ENCODE results near the gene KRT80.
A peak's percentile ranks its signal among the peaks of the same experiment; 100 is the strongest.

The KRT80 gene

DNA sequence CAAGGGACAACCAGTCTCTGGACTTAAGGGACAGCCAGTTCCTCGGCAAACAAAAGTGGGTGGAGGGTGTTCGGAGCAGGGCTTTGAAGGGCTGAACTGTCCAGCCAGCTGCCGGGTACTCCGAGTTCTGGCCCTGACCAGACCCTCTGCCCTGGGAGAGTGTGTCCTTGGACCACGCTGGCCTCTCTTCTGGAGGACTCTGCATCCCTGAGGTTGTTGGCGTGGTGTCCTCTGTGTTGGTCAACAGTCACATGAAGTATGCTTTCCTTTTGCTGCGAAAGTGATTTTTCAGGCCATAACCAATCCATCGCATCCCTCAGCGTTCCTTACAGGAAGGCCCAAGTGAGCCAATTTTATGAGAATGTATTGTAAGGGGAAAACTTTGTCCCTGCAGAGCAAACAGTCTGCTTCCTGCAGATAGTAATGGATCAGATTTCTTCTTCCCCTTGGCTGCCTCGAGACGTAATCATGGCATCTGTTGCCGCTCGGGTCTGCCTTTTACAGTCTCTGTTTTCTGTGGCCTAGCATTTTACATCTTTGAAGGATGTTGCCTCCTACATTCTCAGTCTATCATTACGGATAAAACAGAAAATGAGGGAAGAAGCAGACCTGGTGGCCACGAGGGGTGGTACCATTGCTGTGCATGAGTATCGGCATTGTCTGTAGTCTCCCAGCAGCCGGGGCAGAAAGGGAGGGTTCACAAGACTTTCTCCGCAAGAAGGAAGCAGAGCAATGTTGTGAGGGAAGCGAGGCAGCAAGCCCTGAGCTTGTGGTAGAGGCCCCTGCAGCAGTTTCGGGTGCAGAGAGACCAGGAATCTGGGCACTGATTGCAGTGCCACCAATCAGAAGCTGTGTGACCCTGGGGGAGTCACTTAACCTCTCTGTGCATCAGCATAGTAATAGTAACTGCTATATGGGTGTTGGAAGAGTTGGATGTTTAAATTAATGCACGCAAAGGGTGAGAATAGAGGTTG is 64.9 kb downstream of the KRT80 start:
- no peak for DNase-seq

DNA sequence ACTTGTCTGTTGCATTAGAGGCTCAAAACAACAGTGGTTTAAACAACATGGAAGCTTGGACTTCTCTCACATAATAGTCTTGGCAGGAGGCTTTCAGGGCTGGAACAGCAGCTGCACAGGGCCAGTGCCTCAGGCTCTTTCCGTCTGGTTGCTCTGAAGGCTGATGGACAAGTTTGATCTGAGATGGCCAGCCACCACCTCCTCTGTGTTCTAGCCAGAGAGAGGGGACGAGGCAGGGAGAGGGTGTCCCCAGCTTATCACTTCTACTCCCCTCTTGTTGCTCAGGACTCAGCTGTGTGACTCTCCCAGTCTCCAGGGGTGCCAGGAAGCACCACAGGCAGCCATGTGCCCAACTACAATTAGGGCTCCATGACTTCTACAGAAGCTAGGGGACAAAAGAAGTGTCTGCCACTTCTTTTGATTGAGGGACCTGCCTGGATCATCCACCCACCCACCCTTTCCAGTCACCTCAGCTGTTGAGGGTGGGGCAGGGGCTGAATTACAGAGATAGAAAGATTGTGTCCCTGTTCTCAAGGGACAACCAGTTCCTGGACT is 65.7 kb downstream of the KRT80 start:
- DNase-seq, result no peak

DNA sequence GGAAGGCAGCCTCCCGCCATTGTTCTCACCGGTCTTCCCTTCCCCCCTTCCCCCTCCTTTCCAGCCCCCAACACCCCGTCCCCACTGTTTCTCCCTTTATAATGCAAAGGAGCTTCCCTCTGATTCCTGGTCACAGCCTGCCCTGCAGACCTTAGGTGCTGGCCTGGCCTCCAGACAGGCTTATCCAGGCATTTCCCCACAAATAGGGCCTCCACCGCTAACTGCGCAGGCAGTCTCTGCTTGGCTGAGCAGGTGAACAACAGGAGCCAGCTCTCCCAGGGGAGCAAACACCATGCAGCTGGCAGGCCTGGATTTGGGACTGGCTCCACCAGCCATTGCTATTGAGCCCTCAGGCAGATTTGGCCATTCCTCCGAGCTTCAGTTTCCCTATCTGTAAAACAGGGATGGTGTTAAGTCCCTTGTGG is 66.3 kb downstream of the KRT80 start:
- DNase-seq, result no peak

- DNase-seq, result no peak
These were observed 68.2 kb downstream of the KRT80 start for GRCh38 chr12:52123487-52124186.

DNA sequence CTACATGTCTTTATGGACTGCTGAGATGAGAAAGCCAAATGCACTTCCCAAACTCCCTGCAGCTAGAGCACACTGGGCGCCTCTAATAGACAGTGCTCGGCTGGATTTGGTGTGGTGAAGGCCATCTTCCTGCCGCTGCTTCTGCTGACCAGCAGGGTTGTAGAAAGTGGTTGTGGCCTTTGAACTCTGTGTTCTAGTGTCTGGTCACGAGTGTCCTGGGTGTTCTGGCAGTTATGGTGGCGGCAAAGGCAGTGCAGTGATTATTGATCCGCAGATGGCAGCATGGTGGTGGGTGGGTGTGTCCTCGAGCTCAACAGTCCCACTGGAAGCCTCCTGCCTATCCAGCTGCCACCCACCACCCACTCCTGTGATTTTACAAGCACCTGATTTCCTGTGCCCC is 68.9 kb downstream of the KRT80 start:
- no peak for DNase-seq

GRCh38 chr12:52122540-52122871 is 69.3 kb downstream of the KRT80 start:
- DNase-seq, result no peak

- DNase-seq, result peak in 1 of 2 donors; percentile 8
These were observed 69.8 kb downstream of the KRT80 start for GRCh38 chr12:52121824-52122539.

DNA sequence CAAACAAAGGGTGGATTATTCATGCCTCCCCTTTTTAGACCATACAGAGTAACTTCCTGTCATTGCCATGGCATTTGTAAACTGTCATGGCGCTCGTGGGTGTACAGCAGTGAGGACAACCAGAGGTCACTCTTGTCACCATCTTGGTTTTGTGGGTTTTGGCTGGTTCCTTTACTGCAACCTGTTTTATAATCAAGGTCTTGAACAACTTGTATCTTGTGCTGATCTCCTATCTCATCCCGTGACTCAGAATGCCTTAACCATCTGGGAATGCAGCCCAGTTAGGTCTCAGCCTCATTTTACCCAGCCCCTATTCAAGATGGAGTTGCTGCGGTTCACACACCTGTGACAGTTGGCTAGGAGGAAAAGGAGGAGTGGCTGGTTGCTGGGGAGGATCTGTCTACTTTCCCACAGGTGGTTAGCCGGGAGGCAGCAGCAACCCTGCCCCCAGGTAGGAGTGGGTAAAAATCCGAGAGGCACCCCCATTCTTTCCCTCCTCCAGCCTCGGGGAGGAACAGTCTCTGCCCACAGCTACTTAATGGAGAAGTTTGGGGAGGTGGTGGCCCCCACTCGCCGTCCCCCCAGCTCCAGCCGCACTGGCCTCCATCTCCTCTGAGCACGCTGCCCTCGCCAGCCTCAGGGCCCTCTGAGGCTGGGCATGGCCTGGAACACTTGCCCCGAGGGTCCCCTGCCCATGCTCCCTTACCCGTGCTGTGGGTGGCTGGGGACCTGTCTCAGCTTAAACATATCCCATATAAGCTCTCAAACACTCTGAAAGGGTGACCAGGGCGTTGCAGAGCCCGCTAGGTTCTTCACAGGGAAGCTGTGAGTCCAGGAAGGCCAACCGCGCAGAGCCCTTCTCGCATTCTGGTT is 70.6 kb downstream of the KRT80 start:
- DNase-seq, result no peak

DNA sequence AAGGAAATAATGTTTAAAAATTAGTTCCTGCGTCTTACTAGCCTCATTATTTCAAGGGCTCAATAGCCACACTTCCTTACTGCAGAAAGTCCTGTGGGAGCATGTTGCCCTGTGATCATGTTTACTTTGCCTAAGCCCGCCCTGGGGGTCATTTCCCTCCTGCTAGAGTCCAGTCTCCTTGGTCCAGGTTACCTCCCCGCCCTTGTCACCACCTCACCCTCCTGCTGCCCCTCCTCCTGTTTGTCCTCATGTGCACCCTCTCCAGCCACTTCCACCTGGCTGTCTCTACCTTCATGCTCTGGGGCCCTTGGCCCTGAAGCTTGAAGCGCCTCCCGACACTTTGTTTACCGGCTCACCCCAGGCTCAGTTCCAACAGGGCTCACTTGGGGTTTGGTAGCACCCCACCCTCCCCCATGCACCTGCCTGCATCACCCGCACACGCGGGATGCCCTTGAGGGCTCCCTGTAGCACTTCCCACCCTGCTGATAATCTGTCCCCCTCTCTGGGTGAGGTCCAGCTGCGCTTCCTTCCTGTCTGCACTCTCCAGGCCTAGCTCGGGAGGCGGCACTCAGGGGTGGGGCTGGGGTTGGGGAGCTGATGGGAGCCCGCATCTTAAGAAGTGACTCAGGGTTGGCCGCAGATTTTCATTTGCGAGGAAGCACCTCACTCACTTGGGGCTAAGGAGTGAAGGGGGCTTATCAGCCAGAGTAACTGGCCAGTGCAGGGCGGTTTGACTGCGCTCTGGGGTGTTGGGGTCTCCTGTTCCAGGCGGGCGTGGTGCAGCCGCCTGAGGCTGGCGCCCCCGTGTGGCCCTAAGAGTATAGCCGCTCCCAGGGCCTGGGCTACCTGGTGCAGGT is 72.2 kb downstream of the KRT80 start:
- no peak for DNase-seq
